H9 (cell line): Measurements from ENCODE around the gene CAGE1. TPM values are rescaled to one million over a fixed set of nuclear protein-coding genes. Genes with fewer than 3 reads are reported as not detected.
"Not testable (repeated sequence)": the region's sequence is repeated elsewhere in the genome, so short reads cannot be mapped to it uniquely, and the experiment has no call there.

Experiments used
- DNase-seq: peaks from one replicate; pipeline ENCODE4 v3.0.0-alpha.2; 2017
- H2AFZ ChIP-seq: one replicate; pipeline ENCODE4 v1.6.1; 2013; ENCODE audit warnings: mild to moderate bottlenecking, low read length, control low read depth, moderate library complexity
- H2AK5ac ChIP-seq: 2 replicates; pipeline ENCODE4 v1.6.1; 2013; ENCODE audit warnings: low read length, control low read depth, mixed read lengths; ENCODE audit not compliant: insufficient read length
- H2BK120ac ChIP-seq: one replicate; pipeline ENCODE4 v1.6.1; 2013; ENCODE audit warnings: low read depth, mild to moderate bottlenecking, low read length, control low read depth, inconsistent platforms; ENCODE audit not compliant: poor library complexity, severe bottlenecking
- H2BK12ac ChIP-seq: 2 replicates; pipeline ENCODE4 v1.6.1; 2013; ENCODE audit warnings: low read length, control low read depth, mixed read lengths, low read depth; ENCODE audit not compliant: insufficient read length
- H2BK15ac ChIP-seq: 2 replicates; pipeline ENCODE4 v1.6.1; 2013; ENCODE audit warnings: low read depth, low read length, control low read depth
- H2BK20ac ChIP-seq: one replicate; pipeline ENCODE4 v1.6.1; 2013; ENCODE audit warnings: low read depth, mild to moderate bottlenecking, low read length, control low read depth, inconsistent platforms; ENCODE audit not compliant: poor library complexity, severe bottlenecking
- H2BK5ac ChIP-seq: 2 replicates; pipeline ENCODE4 v1.6.1; 2013; ENCODE audit warnings: low read length, control low read depth, mixed read lengths; ENCODE audit not compliant: insufficient read length
- H3K14ac ChIP-seq: 2 replicates; pipeline ENCODE4 v1.6.1; 2013; ENCODE audit warnings: low read length, control low read depth; ENCODE audit not compliant: insufficient read depth
- H3K18ac ChIP-seq: 2 replicates; pipeline ENCODE4 v1.6.1; 2013; ENCODE audit warnings: low read depth, mild to moderate bottlenecking, mixed read lengths, low read length, control low read depth; ENCODE audit not compliant: insufficient read length
- H3K23ac ChIP-seq: 2 replicates; pipeline ENCODE4 v1.6.1; 2013; ENCODE audit warnings: low read length, control low read depth, mixed read lengths, low read depth; ENCODE audit not compliant: insufficient read length
- H3K23me2 ChIP-seq: 2 replicates; pipeline ENCODE4 v1.6.1; 2013; ENCODE audit warnings: low read depth, mild to moderate bottlenecking, mixed read lengths, low read length, control low read depth; ENCODE audit not compliant: insufficient read length, poor library complexity, severe bottlenecking
- H3K27ac ChIP-seq: 2 replicates; pipeline ENCODE4 v1.5.1; 2013; ENCODE audit warnings: low read length, control low read depth, mixed read lengths, low read depth; ENCODE audit not compliant: insufficient read length
- H3K27me3 ChIP-seq: 2 replicates; pipeline ENCODE4 v1.6.1; 2013; ENCODE audit warnings: low read length, control low read depth, inconsistent platforms; ENCODE audit not compliant: insufficient read depth
- H3K4ac ChIP-seq: 2 replicates; pipeline ENCODE4 v1.6.1; 2013; ENCODE audit warnings: low read depth, mild to moderate bottlenecking, control low read depth, inconsistent platforms, low read length, moderate library complexity
- H3K4me1 ChIP-seq: 2 replicates; pipeline ENCODE4 v1.6.1; 2013; ENCODE audit warnings: low read length, control low read depth, inconsistent platforms; ENCODE audit not compliant: insufficient read depth
- H3K4me2 ChIP-seq: 2 replicates; pipeline ENCODE4 v1.6.1; 2013; ENCODE audit warnings: low read length, control low read depth, mixed read lengths; ENCODE audit not compliant: insufficient read length, insufficient read depth
- H3K56ac ChIP-seq: 2 replicates; pipeline ENCODE4 v1.6.1; 2013; ENCODE audit warnings: low read depth, mild to moderate bottlenecking, mixed read lengths, low read length, control low read depth; ENCODE audit not compliant: insufficient read length
- H3K79me1 ChIP-seq: 2 replicates; pipeline ENCODE4 v1.6.1; 2013; ENCODE audit warnings: low read depth, mild to moderate bottlenecking, moderate library complexity, low read length, control low read depth, inconsistent platforms; ENCODE audit not compliant: insufficient read depth, poor library complexity, severe bottlenecking
- H3K79me2 ChIP-seq: 2 replicates; pipeline ENCODE4 v1.6.1; 2013; ENCODE audit warnings: low read length, control low read depth, inconsistent platforms; ENCODE audit not compliant: insufficient read depth
- H3K9ac ChIP-seq: 2 replicates; pipeline ENCODE4 v1.6.1; 2013; ENCODE audit warnings: low read length, control low read depth, mixed read lengths; ENCODE audit not compliant: insufficient read length; ENCODE audit errors: extremely low read depth
- H3K9me3 ChIP-seq: one replicate; pipeline ENCODE4 v1.6.1; 2013; ENCODE audit warnings: low read depth, low read length, inconsistent platforms; ENCODE audit not compliant: control insufficient read depth
- H3T11ph ChIP-seq: one replicate; pipeline ENCODE4 v1.6.1; 2013; ENCODE audit warnings: mild to moderate bottlenecking, low read length, control low read depth, inconsistent platforms
- H4K20me1 ChIP-seq: one replicate; pipeline ENCODE4 v1.6.1; 2013; ENCODE audit not compliant: control insufficient read depth, insufficient read length, insufficient read depth
- H4K5ac ChIP-seq: 2 replicates; pipeline ENCODE4 v1.6.1; 2013; ENCODE audit warnings: low read depth, mild to moderate bottlenecking, mixed read lengths, low read length, control low read depth; ENCODE audit not compliant: insufficient read length
- H4K8ac ChIP-seq: replicated peaks from 2 replicates; pipeline ENCODE4 v1.6.1; 2013; ENCODE audit warnings: low read length, control low read depth, mixed read lengths, low read depth; ENCODE audit not compliant: insufficient read length
- H4K91ac ChIP-seq: 2 replicates; pipeline ENCODE4 v1.6.1; 2013; ENCODE audit warnings: low read depth, mild to moderate bottlenecking, moderate library complexity, mixed read lengths, low read length, control low read depth; ENCODE audit not compliant: insufficient read length
- H3K27ac Mint-ChIP-seq, 3 experiments: 2 replicates in 2 of 3; 3 replicates in 1 of 3; pipeline ENCODE4 v1.8.0; 2020 to 2021; ENCODE audit warnings: mixed read lengths in 3 of 3, mild to moderate bottlenecking in 1 of 3, moderate library complexity in 1 of 3
- H3K27me3 Mint-ChIP-seq: 2 replicates; pipeline ENCODE4 v1.8.0; 2021; ENCODE audit warnings: low read depth, mild to moderate bottlenecking, moderate library complexity, mixed read lengths
- H3K36me3 Mint-ChIP-seq, 3 experiments: 2 replicates in 2 of 3; 3 replicates in 1 of 3; pipeline ENCODE4 v1.8.0; 2020 to 2021; ENCODE audit warnings: low read depth in 3 of 3, mixed read lengths in 3 of 3; ENCODE audit not compliant: insufficient read depth in 1 of 3
- H3K4me1 Mint-ChIP-seq, 2 experiments: 2 replicates each; pipeline ENCODE4 v1.8.0; 2020; ENCODE audit warnings: mixed read lengths in 2 of 2
- H3K4me3 Mint-ChIP-seq, 2 experiments: 2 replicates in 1 of 2; 3 replicates in 1 of 2; pipeline ENCODE4 v1.8.0; 2020 to 2021; ENCODE audit warnings: mild to moderate bottlenecking in 2 of 2, mixed read lengths in 2 of 2, moderate library complexity in 1 of 2
- H3K9me3 Mint-ChIP-seq, 2 experiments: 2 replicates in 1 of 2; 3 replicates in 1 of 2; pipeline ENCODE4 v1.8.0; 2020; ENCODE audit warnings: mild to moderate bottlenecking in 2 of 2, mixed read lengths in 2 of 2, moderate library complexity in 1 of 2
- CTCF ChIP-seq: fragments of 200-600 bp; sonication (generic); conservative IDR thresholded peaks from 3 replicates; pipeline ENCODE4 v1.8.0; 2021; ENCODE audit warnings: antibody characterized with exemption, mild to moderate bottlenecking
- WGBS: extraction: QIAGEN DNeasy Blood & Tissue Kit; methylation state at CpG from one replicate; pipeline ENCODE4 v1.1.7; 2013; ENCODE audit warnings: missing lambda C conversion rate, low lambda C conversion rate, mixed read lengths; ENCODE audit not compliant: insufficient read length; ENCODE audit errors: extremely low coverage; 5-methylcytosine and 5-hydroxymethylcytosine counted together
- total RNA-seq: library from RNA; stranded (reverse); gene quantifications from 2 replicates; pipeline ENCODE4 v1.2.1, GENCODE V29; 2021

The CAGE1 gene
- total RNA-seq, 1 experiment from 2014 or later: 0.28 TPM

DNA sequence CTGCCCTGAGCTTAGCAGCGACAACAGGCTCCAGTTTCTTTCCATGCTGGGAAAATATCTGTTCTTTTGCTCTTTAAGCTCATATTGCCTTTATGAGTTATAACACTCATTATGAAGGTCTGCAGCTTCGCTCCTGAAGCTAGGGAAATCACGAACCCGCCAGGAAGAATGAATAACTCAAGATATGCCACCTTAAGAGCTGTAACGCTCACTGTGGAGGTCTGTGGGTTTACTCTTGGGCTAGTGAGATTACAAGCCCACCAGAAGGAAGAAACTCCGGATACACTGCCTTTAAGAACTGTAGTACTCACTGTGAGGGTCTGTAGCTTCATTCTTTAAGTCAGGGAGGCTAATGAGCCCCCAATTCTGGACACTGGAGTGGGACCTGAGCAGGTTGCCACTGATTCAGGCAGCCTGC, 73.6 kb downstream of the CAGE1 start:
- Mint-ChIP-seq H3K36me3 (no peaks in the 10 kb centered on the region; a peak in 2 of 7 replicates), H3K27ac (no peak overlapping the region), H3K4me1 (peaks cover 9 to 14% of the 10 kb centered on the region in 2 experiments), H3K27me3 (no peaks in the 10 kb centered on the region; the same call in 1 of the 2 replicates), H3K9me3 (peaks cover 0 to 3% of the 10 kb centered on the region in 2 experiments; a peak in 2 of 5 replicates), H3K4me3 (no peak overlapping the region)
- no peak overlapping the region for H3K4ac ChIP-seq
- H3K79me1 ChIP-seq: no peaks in the 10 kb centered on the region
- TF ChIP-seq CTCF: no peak
- no peaks in the 10 kb centered on the region for H3K9me3 ChIP-seq
- peaks cover 8% of the 10 kb centered on the region; the same call in 1 of the 2 replicates for H3K79me2 ChIP-seq
- H4K20me1 ChIP-seq: peaks cover 4% of the 10 kb centered on the region
- no peak overlapping the region for H3K18ac ChIP-seq
- no peak overlapping the region for H3K4me2 ChIP-seq
- H3K23ac ChIP-seq: no peak overlapping the region
- H2BK15ac ChIP-seq: no peak overlapping the region
- no peak overlapping the region for H2BK20ac ChIP-seq
- no peak overlapping the region for H3K56ac ChIP-seq
- no peak for DNase-seq
- no peak overlapping the region for H2BK120ac ChIP-seq
- no peaks in the 10 kb centered on the region for H3K27me3 ChIP-seq
- no peak overlapping the region for H4K91ac ChIP-seq
- H2AFZ ChIP-seq: no peak overlapping the region
- no peak overlapping the region for H4K8ac ChIP-seq
- H2BK5ac ChIP-seq: no peak overlapping the region
- H3K27ac ChIP-seq: no peak overlapping the region
- H2BK12ac ChIP-seq: no peak overlapping the region
- no peak overlapping the region for H4K5ac ChIP-seq
- H3T11ph ChIP-seq: no peak overlapping the region
- no CpG with 5 or more reads among the region's 6 CpGs for WGBS
- H3K23me2 ChIP-seq: no peaks in the 10 kb centered on the region
- H2AK5ac ChIP-seq: no peak overlapping the region
- H3K4me1 ChIP-seq: no peaks in the 10 kb centered on the region; the same call in 1 of the 2 replicates
- no peak overlapping the region for H3K14ac ChIP-seq
- no peak overlapping the region for H3K9ac ChIP-seq

DNA sequence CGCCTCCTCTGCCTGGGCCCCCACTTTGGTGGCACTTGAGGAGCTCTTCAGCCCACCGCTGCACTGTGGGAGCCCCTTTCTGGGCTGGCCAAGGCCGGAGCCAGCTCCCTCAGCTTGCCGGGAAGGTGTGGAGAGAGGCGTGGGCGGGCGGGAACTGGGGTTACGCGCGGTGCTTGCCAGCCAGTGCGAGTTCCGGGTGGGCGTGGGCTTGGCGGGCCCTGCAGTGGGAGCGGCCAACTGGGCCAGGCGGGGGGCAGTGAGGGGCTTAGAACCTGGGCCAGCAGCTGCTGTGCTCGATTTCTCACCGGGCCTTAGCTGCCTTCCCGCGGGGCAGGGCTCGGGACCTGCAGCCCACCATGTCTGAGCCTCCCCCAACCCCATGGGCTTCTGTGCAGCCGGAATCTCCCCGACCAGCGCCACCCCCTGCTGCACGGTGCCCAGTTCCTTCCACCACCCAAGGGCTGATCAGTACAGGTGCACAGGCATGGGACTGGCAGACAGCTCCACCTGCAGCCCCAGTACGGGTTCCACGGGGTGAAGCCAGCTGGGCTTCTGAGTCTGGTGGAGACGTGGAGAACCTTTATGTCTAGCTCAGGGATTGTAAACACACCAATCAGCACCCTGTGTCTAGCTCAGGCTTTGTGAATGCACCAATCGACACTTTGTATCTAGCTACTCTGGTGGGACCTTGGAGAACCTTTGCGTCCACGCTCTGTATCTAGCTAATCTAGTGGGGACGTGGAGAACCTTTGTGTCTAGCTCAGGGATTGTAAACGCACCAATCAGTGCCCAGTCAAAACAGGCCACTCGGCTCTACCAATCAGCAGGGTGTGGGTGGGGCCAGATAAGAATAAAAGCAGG, 74.2 kb downstream of the CAGE1 start:
- not testable (repeated sequence) for H3K4ac ChIP-seq, H3K9me3 Mint-ChIP-seq, H3K36me3 Mint-ChIP-seq, H2BK5ac ChIP-seq, H4K5ac ChIP-seq, H3K79me2 ChIP-seq, H2BK20ac ChIP-seq, H4K8ac ChIP-seq, H3K9ac ChIP-seq, H4K91ac ChIP-seq, H3K27ac Mint-ChIP-seq, H3K4me2 ChIP-seq, H3K18ac ChIP-seq, H3K27ac ChIP-seq, H3K4me3 Mint-ChIP-seq, H2BK120ac ChIP-seq, DNase-seq, H2AFZ ChIP-seq, H2AK5ac ChIP-seq, H3K23ac ChIP-seq, H3K79me1 ChIP-seq, H4K20me1 ChIP-seq, H3K9me3 ChIP-seq, H3K27me3 Mint-ChIP-seq, H2BK15ac ChIP-seq, H3K14ac ChIP-seq, H3K56ac ChIP-seq, H3T11ph ChIP-seq, H3K27me3 ChIP-seq, H2BK12ac ChIP-seq, H3K23me2 ChIP-seq, H3K4me1 ChIP-seq
- no CpG with 5 or more reads among the region's 34 CpGs for WGBS
- H3K4me1 Mint-ChIP-seq: peaks cover 9 to 14% of the 10 kb centered on the region in 2 experiments
